HG02943 (cell line): ENCODE measurements around the gene GPR25.

ENCODE experiments used
- ATAC-seq: cut with Tn5 transposase; IDR thresholded peaks from one replicate; pipeline ENCODE4 v1.9.1; 2021; ENCODE audit warnings: mild to moderate bottlenecking, low read depth, moderate library complexity; ENCODE audit not compliant: unreplicated experiment

The GPR25 gene

DNA sequence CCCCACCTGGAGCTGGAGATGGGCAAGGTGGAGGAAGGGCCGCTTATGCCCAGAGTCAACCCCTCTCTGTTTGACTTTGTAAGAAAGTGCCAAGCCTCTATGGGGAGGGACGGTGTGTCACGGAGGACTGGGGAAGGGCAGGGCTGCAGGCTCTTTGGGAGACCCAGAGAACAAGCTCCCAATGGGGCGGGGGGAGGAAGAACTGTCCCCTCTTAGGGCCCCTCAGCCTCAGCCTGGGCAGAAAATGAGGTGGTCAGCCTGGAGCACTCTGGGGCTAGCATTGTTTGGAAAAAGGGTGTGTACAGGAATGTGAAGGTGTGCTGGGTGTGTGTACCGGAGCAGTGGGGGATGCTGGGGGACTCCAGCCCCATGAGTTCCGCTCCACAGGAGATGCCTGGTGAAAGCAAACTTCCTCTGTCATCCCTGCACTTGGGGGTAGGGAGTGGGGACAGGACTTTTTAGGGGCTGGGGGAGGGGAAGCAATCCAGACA lies 20.7 kb downstream of the GPR25 start:
- no peak for ATAC-seq

DNA sequence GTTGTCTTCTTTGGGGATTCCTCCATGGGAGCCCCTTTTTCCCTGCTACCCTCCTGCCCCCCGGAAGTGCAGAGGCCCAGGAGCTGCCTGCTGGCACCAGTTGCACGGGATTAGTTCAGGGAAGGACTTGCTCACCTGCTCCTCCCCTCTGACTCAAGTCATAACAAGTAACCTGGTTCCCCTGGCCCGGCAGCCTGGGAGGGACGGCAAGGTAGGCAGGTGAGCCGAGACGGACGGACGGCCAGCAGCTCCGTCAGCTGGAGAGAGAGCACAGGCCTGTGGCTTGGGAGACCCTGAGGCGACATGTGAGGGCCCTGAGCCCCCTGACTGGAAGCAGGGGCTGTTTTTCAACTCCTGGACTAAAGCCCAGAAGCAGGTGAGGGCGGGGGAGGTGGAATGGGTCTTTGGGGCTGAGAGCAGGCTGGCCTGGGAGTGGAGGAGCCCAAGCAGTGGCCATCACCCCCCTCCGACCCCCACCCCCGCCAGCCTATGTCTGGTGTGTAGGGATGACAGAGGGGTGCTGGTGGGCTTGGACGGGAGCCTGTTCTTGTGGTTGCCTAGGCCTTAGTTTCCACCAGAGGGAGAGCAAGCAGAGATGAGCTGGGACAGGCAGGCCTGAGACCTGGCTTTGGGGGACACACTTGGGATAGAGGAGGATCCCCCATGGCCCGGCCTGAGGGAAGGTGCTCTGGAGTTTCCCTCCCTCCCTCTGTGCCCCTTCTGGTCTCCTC lies 22.1 kb downstream of the GPR25 start, which contains the start of gene INAVA:
Gene INAVA, plus strand, starts transcription at position 189 of the 731 bp plus-strand sequence. CDS start 3,501 bp downstream, outside the sequence.
- ATAC-seq: no peak

- no peak for ATAC-seq
These were observed 22.6 kb downstream of the GPR25 start for GRCh38 chr1:200895443-200895789.

DNA sequence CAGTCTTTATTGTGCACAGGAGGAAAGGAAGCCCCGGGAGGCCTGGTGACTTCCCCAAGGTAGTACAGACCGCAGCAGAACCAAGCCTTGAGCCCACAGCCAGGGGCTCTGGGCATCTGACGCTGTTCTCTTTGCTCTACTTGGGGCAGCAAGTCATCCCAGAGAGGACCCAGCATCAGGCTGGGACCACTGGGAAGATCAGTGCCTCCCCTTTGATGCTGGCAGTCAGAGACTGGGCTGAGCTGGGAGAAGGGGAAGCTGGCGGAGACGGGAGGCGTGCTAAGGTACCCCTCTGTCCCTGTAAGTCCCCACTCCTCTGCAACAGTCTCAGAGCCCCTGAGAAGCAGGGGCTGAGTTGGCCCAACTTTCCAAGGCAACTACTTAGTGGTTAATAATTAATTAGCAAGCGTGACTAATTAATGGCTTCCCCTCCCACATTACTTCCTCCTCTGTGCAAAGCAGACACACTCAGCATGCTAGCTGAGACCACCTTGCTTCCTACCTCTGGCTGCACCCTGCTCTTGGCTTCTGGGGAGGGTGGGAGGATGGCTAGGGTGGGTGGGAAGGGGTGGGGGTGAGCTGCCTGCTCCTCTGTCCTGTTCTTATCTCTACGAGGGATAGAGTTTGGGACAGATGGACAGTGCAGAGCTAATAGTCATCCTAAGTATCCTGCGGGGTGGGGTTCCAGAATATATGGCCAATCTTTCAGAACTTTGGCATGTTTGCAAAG lies 23.2 kb downstream of the GPR25 start:
- ATAC-seq: peak; percentile 61

GRCh38 chr1:200896531-200897196 lies 23.9 kb downstream of the GPR25 start:
- ATAC-seq: no peak

DNA sequence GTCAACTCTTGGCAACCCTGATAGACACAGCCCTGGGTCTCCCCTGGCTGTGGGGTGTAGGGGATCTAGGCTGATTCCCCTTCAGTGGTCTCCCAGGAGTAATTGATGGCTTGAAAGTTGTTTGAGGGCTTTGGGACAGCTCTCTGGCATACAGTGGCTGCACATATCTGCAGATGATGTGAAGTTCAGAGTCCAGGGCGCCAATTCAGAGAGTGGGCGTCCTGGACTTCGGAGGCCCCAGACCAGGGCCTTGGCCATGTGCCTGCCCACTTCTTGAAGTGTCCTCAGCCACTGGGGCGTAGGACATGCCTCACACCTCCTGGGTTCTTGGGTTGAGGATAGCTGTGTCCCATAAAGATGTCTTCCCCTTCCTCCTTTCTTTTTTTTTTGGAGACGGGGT lies 24.5 kb downstream of the GPR25 start:
- no peak for ATAC-seq

DNA sequence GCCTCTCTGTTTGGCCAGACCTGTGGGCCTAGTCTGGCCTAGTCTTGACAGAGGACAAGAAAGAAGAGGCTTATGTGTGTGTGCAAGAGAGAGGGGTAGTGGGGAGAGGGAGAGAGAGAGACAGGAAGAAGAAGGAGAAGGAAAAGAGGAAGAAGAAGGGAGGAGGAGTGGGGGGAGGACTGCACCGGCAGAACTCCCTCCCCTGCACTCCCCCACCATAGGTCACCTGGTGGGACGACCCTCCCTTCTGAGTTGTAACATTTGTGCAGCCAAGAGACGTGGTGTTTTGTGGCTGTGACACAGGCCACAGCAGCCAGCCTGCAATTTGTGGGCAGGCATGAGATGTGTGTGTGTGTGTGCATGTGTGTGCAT lies 26.2 kb downstream of the GPR25 start:
- no peak for ATAC-seq

- no peak for ATAC-seq
These were observed 26.7 kb downstream of the GPR25 start for GRCh38 chr1:200899451-200899915.

DNA sequence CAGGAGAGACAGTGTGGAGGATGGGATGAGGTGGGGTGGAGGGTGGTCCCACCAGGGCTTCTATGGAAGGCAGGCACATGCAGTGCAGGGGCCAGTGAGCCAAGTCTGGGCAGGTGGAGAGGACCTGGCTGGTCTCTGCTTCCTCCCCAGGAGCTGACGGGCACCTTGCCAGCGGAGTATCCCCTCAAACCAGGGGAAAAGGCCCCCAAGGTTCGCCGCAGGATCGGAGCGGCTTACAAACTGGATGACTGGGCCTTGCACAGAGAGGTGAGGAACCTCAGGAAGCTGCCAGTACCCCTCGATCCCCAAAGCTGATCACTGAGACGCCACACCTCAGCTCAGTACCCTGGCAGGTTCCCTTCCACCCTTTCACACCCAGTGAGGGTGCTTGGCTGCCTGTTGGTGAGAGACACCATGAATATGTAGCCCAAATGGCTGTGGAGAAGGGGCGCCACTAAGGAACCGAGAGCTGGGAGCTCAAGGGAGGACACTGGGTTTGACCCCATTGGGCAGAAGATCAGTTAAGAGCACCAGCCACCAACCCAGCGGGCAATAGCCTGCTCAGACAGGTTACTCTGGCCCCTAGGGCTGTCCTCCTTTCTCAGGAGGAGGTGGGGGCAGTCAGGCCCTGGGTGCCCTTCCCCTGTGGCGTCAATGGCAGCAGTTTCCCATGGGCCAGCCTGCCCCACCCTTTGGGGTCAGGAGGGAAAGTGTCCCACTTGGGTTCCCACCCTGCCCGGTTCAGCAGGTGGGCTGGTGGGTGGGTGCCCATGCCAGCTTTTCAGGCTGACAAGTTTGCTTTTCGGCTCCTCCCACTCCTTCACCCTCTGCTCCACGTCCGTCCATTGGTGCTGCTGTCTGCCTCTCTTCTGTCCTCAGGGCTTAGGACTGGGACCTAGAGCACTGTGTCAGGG lies 27.4 kb downstream of the GPR25 start:
- no peak for ATAC-seq

GRCh38 chr1:200900877-200901276 lies 28.1 kb downstream of the GPR25 start:
- ATAC-seq: no peak

DNA sequence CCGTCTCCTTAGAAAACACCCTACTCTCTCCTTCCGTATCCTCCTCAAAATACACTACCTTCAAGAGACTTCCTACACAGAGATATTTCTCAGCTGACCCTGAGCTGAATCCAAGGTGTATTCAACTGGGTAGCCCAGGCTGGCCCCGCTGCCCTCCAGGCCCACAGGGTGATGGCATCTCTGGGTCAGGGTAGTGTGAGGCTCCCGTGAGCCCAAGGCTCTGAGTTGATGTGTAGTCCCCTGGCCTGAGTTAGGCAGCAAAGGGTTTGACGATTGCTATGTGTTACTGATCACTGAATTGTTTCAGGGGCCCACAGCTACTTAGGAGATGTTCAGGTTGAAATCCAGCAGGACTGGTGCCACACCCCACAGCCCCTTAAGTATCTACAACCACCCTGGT lies 28.6 kb downstream of the GPR25 start:
- ATAC-seq: no peak

GRCh38 chr1:200901796-200902444 lies 29.1 kb downstream of the GPR25 start:
- no peak for ATAC-seq

- no peak for ATAC-seq
These were observed 31.0 kb downstream of the GPR25 start for GRCh38 chr1:200903793-200904192.

DNA sequence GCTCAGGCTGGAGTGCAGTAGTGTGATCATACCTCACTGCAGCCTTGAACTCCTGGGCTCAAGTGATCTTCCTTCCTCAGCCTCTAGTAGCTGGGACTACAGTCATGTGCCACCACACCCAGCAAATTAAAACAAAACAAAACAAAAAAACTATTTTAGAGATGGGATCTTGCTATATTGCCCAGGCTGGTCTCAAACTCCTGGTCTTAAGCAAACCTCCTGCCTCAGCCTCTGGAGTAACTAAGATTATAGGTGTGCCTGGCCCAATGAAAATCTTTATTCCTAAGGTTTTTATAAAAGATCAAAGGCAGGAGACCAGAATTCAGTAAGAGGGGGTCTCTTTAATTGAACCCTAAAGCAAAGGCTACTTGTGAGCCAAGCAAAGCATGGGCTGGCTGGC lies 32.0 kb downstream of the GPR25 start:
- no peak for ATAC-seq

DNA sequence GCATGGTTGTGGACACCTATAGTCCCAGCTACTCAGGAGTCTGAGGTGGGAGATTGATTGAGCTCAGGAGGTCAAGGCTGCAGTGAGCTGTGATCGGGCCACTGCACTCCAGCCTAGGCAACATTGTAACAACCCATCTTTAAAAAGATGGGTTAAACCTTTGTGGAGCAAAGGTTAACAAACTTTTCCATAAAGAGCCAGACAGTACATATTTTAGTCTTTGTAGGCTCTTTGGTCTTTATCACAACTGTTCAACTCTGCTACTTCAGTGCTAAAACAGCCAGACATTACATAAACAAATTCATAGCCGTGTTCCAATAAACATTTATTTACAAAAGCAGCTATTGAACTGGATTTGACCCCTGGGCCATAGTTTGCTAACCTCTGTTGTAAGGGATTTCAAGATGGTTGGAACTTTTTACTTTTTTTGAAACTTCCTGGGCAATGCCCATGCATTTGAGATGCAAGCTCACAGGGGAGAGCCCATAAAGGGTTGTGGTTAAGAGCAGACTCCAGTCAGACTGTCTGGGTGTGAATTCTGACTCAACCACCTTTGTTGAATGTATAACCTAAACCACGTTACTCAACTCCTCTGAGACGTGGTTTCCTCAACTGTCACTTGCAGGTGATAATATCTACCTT lies 32.8 kb downstream of the GPR25 start:
- no peak for ATAC-seq

- no peak for ATAC-seq
These were observed 33.7 kb downstream of the GPR25 start for GRCh38 chr1:200906491-200906890.

GRCh38 chr1:200907611-200908097 lies 34.9 kb downstream of the GPR25 start:
- ATAC-seq: peak; percentile 48

DNA sequence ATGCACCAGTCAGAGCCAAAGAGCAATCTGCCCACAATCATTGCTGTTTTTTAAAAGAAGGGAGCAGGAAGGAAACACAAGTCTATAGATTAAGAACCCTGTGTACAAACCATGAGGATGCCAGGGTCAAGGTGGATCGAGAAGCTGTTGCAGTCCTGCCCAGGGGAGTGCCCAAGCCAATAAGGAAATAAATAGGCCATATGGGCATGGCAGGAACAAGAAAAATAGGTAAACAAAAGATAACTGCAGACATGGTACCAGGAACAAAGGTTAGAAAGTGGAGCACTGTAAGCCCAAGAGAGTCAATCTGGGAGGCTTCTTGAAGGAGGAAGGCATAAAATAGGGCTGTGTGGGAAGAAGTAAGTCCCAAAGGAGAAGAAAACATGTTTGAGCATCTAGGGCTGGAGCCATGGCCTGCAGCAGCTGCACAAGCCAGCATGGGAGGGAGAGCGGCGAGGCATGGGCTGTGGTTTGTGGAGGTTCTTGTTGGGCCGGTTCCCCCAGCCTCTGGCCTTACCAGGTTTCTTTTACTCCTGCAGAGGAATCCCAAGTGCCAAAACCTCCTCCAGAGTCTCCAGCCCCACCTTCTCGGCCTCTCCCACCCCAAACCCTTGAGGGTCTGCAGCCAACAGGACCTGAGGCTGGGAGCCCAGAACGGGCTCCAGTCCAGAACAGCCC lies 35.5 kb downstream of the GPR25 start:
- ATAC-seq: no peak

DNA sequence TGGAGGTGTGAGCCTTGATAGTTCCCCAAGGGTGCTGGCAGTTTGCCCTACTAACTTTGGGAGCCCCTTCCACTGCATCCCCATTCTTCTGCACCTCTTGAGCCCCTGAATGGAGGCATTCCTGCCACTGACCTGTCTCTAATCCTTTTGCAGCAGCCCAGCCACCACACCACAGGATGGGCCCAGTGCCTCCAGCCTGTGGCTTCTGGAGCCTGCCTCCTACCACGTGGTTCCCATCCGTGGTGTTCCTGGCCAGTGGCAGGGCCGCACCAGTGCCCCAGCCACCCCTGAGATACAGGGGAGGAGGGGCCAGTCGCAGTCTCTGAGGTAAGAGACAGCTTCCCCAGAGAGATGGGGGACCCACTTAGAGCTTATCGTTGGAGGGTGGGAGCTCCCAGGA lies 36.3 kb downstream of the GPR25 start:
- peak; percentile 35 for ATAC-seq
